Nephron (organoid): ENCODE measurements around the gene ACTR2.

Source experiments
- H3K27ac Mint-ChIP-seq, 3 experiments: 2 replicates each; pipeline ENCODE4 v1.8.0; 2020; ENCODE audit warnings: mixed read lengths in 3 of 3, mild to moderate bottlenecking in 2 of 3, moderate library complexity in 1 of 3
- H3K27me3 Mint-ChIP-seq: 2 replicates; pipeline ENCODE4 v1.8.0; 2021; ENCODE audit warnings: low read depth, mild to moderate bottlenecking, moderate library complexity, mixed read lengths
- H3K36me3 Mint-ChIP-seq: 2 replicates; pipeline ENCODE4 v1.8.0; 2020; ENCODE audit warnings: low read depth, mixed read lengths
- H3K4me1 Mint-ChIP-seq: 2 replicates; pipeline ENCODE4 v1.8.0; 2020; ENCODE audit warnings: mixed read lengths
- H3K4me3 Mint-ChIP-seq, 3 experiments: 2 replicates each; pipeline ENCODE4 v1.8.0; 2020; ENCODE audit warnings: mild to moderate bottlenecking in 3 of 3, mixed read lengths in 3 of 3, moderate library complexity in 2 of 3
- H3K9me3 Mint-ChIP-seq: 2 replicates; pipeline ENCODE4 v1.8.0; 2020; ENCODE audit warnings: mixed read lengths
- TF ChIP-seq, protein P1 (sequence below), 3 experiments: fragments of 200-600 bp; sonication (generic); IDR thresholded peaks; one replicate each; pipeline ENCODE4 v1.5.0; 2021; ENCODE audit warnings: antibody characterized with exemption in 3 of 3; ENCODE audit not compliant: unreplicated experiment in 3 of 3

Gene ACTR2

DNA sequence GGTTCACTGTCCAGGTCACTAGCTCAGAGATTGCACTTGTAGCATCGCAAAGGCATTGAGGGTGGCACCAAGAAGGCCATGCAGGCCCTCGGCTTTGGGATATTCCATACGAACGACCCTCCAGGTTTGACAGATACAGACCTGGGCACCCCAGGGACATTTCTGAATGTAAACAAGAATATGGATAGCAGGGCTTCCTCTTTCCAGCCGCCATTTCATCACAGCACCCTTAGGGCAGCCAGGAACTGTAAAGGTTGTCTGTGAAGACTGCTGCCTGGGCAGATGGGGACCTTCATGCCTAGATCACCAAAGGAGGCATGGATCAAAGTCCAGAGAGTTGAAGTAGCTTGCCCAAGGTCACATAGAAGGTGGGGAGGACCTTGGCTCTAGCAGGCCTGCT, 70.5 kb downstream of the ACTR2 start:
- Mint-ChIP-seq H3K4me1 (peaks cover 52% of the 10 kb centered on the region), H3K27ac (peak overlapping the region in 1 of 3 experiments; percentile 51), H3K9me3 (no peaks in the 10 kb centered on the region), H3K27me3 (no peaks in the 10 kb centered on the region), H3K36me3 (peaks cover 9% of the 10 kb centered on the region), H3K4me3 (no peak overlapping the region)
- TF ChIP-seq, protein P1, sequence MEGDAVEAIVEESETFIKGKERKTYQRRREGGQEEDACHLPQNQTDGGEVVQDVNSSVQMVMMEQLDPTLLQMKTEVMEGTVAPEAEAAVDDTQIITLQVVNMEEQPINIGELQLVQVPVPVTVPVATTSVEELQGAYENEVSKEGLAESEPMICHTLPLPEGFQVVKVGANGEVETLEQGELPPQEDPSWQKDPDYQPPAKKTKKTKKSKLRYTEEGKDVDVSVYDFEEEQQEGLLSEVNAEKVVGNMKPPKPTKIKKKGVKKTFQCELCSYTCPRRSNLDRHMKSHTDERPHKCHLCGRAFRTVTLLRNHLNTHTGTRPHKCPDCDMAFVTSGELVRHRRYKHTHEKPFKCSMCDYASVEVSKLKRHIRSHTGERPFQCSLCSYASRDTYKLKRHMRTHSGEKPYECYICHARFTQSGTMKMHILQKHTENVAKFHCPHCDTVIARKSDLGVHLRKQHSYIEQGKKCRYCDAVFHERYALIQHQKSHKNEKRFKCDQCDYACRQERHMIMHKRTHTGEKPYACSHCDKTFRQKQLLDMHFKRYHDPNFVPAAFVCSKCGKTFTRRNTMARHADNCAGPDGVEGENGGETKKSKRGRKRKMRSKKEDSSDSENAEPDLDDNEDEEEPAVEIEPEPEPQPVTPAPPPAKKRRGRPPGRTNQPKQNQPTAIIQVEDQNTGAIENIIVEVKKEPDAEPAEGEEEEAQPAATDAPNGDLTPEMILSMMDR (IDR thresholded peaks at IDR 0.05; ENCODE audit: unreplicated experiment in 3 of 3), result no peak

DNA sequence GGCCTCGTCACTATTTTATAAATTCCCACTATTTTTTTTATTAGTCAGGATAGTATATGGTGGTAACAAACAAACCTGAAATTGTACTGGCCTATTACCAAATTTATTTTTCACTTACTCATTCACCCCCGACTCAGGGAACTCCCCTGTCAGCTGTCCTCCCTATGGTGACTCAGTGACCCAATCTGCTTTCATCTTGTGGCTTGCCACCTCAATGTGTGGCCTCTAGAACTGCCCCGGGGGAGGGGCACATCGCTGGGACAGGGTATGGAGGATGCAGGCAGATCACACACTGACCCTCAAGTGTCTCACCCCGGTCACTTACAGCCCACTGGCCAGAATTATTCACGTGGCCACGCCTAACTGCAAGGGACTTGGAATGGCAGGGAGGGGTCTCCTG, 71.6 kb downstream of the ACTR2 start:
- H3K36me3 Mint-ChIP-seq, result peaks cover 11% of the 10 kb centered on the region
- peak overlapping the region in 2 of 3 experiments; percentile 62 to 96 for H3K27ac Mint-ChIP-seq
- no peaks in the 10 kb centered on the region for H3K27me3 Mint-ChIP-seq
- no peak overlapping the region for H3K4me3 Mint-ChIP-seq
- peaks cover 46% of the 10 kb centered on the region for H3K4me1 Mint-ChIP-seq
- no peaks in the 10 kb centered on the region for H3K9me3 Mint-ChIP-seq
- TF ChIP-seq, protein P1 (IDR thresholded peaks at IDR 0.05; ENCODE audit: unreplicated experiment in 3 of 3), result no peak

DNA sequence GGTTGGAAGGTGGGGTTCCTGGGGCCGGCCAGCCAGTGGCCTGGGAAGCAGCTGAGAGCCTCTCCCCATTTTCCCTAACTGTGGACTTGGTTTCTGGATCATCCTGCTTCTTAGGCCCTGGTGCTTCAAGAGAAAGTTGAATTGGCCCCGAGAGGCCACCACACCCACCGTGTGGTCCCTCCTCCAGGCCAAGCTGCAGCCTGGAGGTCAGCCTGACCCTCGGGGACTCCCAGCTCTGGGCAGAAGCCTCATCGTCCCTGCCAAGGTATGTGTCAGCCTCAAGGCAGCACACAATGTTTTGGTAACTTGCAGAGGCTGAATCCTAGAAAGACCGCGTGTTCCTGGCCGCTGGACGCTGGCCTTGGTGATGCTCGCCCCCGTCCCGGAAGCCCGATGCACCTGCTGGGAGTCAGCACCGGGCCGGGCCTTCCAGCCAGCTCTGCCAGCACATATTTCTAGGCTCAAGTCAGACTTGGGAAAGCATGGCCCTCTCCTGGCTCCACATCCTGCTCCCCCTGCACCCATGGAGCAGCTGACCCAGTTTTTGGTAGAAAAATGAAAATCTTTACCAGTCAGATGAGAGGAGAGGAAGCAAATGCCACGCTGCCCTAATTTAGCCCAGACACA, 72.6 kb downstream of the ACTR2 start:
- peaks cover 41% of the 10 kb centered on the region for H3K4me1 Mint-ChIP-seq
- H3K9me3 Mint-ChIP-seq, result no peaks in the 10 kb centered on the region
- H3K27me3 Mint-ChIP-seq, result no peaks in the 10 kb centered on the region
- peak overlapping the region in 1 of 3 experiments; percentile 20 for H3K4me3 Mint-ChIP-seq
- TF ChIP-seq, protein P1 (IDR thresholded peaks at IDR 0.05; ENCODE audit: unreplicated experiment in 3 of 3), result no peak
- peaks cover 12% of the 10 kb centered on the region for H3K36me3 Mint-ChIP-seq
- peak overlapping the region; percentile 79 to 96 (median 81) for H3K27ac Mint-ChIP-seq

DNA sequence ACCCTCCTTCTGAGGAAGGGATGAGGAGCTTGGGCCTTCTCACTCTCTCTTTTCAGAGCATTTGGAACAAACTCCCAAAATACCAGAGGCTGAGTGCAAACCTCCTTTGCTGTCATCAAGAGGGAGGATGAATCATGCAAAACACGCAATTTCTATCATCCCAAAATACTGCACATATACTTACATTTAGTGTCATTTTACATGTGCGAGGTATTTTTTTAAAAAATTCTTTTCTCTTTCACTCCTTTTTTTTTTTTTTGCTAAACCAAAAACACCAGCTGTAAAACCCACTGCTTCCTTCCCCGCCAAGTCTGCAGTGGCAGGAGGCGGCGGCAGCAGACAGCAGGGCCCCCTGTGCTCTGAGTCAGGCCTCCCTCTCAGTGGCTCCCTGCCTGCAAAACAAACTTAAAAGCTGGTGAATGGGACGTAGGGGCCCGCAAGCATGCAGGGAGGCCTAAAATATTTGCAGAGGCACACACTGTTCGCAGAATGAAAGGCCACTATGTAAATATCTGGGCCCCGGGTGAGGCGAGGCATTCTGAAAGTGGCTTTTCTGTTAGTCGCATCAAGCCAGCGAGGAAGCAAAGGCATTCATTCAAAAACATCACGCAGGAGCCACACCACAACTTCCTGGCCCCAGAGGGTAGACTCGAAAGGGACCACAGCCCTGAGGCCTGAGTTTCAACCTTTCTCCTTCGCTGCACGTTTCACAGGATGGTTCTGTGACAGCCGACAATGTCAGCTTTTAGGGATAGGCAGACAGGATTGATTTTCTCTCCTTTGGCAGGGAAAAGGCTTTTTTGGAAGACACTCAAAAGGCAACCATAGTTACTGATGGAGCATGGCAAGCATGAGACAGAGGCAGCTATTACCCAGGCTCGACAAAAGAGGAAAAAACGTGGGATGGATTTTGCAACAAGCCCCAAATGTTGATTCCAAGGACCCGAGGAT, 73.4 kb downstream of the ACTR2 start:
- Mint-ChIP-seq H3K9me3 (no peaks in the 10 kb centered on the region), H3K4me3 (peak overlapping the region in 2 of 3 experiments; percentile 13 to 20), H3K36me3 (peaks cover 20% of the 10 kb centered on the region), H3K4me1 (peaks cover 41% of the 10 kb centered on the region), H3K27ac (peak overlapping the region; percentile 79 to 96 (median 81)), H3K27me3 (no peaks in the 10 kb centered on the region)
- TF ChIP-seq, protein P1 (IDR thresholded peaks at IDR 0.05; ENCODE audit: unreplicated experiment in 3 of 3), result no peak

DNA sequence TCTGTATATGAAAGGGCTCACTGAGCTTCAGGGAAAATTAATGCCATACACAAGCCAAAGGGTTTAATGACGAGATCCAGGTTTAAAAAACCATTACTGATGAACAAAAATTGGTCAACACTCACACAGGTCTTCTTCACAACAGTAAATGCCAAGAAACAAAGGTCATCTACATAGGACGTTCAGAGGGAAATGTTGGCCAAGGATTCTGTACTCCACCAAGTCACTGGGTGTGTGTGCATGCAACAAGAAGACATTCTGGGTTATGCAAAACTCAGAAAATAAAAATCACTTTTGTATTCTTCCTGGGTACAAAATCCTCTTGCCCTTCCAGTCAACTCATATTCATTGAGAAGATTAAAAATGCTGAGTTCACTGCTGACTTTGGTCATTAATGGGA, 78.3 kb downstream of the ACTR2 start:
- Mint-ChIP-seq H3K4me1 (peaks cover 40% of the 10 kb centered on the region), H3K27me3 (no peaks in the 10 kb centered on the region), H3K9me3 (no peaks in the 10 kb centered on the region), H3K27ac (no peak overlapping the region), H3K4me3 (no peak overlapping the region), H3K36me3 (peaks cover 48% of the 10 kb centered on the region)
- TF ChIP-seq, protein P1 (IDR thresholded peaks at IDR 0.05; ENCODE audit: unreplicated experiment in 3 of 3), result no peak
